Measurements from ENCODE around the gene NOS2.
A peak's percentile ranks its signal among the peaks of the same experiment; 100 is the strongest.
"Not testable (repeated sequence)": the region's sequence is repeated elsewhere in the genome, so short reads cannot be mapped to it uniquely, and the experiment has no call there.

Gene NOS2

DNA sequence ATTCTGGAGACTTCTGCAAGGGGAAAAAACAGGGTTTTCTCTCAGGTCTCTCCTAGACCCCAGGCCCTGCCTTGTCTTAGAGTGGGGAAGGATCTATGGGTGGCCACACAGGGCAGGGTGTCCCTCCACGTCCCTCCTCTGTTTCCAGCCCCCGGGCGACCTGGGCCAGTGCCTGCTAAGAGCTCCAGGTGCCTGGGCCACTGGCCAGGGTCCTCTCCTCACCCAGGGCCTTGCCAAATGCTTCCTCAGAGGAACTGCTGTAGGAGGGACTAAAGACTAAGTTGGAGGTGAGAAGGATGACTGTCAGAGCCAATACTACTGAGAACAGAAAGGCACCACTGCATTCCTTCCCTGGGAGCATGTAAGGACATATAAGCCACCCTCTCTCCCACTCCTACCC is 11.4 kb downstream of the NOS2 start:
- no peak for DNase-seq (ENCODE audit: low read depth in 2 of 2)

- DNase-seq (ENCODE audit: low read depth in 2 of 2), result no peak
These were observed 16.6 kb downstream of the NOS2 start for GRCh38 chr17:27783440-27784350.

- DNase-seq (ENCODE audit: low read depth in 2 of 2), result no peak
These were observed 17.5 kb downstream of the NOS2 start for GRCh38 chr17:27782791-27783206.

GRCh38 chr17:27780828-27781404 is 19.4 kb downstream of the NOS2 start:
- no peak for DNase-seq (ENCODE audit: low read depth in 2 of 2)

- DNase-seq (ENCODE audit: low read depth in 2 of 2), result no peak
These were observed 20.1 kb downstream of the NOS2 start for GRCh38 chr17:27780092-27780827.

DNA sequence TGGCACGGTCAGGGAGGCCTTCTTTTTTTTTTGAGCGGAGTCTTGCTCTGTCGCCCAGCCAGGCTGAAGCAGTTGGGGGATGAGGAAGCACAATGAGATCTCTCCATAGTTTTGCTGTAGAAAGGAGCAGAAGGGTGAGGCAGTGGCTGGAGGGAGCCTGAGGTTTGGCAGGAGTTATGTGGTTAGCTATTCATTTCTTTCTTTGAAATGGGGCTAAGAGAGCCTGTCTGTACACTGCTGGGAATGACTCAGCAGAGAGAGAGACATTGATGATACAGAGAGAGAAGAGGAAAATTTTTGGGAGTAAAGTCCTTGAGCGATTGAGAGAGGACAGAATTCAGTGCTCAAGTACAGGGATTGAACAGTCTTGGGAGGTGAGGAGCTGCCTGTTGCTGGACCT is 22.1 kb downstream of the NOS2 start:
- no peak for DNase-seq (ENCODE audit: low read depth in 2 of 2)

DNA sequence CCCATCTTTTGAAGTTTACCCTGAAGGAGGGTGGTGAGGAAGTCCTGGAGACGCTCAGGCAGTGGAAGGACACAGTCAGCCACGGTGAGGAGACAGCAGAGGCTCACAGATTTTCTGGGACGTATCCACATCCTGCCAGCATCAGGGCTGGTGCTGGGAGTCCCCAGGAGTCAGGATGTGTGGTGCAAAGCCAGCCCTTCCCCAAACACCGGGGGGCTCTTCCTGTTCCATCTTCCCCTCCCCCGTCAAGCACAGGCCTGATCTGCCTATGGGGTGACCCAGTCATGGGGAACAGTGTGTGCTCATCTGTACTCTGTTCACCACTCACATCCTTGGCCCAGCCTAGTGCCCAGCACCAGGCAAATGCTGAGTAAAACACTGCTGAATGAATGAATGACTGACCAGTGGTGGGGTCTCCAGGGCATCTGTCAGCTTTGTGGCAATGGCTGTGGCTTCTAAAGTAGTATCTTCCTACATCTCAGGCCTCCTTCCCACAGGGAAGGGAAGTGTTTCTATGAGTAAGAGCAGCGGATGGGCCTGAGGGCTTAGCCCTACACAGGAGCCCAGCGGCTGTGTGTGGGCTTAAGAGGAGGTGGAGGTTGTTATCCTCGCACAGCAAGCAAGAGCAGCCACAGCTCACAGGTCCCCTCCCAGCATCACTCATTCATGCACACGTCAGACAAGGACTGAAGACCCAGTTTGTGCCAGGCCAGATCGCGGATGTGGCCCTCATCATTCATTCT is 23.3 kb downstream of the NOS2 start:
- DNase-seq (ENCODE audit: low read depth in 2 of 2), result no peak

- DNase-seq (ENCODE audit: low read depth in 2 of 2), result no peak
These were observed 28.7 kb downstream of the NOS2 start for GRCh38 chr17:27771586-27771985.

DNA sequence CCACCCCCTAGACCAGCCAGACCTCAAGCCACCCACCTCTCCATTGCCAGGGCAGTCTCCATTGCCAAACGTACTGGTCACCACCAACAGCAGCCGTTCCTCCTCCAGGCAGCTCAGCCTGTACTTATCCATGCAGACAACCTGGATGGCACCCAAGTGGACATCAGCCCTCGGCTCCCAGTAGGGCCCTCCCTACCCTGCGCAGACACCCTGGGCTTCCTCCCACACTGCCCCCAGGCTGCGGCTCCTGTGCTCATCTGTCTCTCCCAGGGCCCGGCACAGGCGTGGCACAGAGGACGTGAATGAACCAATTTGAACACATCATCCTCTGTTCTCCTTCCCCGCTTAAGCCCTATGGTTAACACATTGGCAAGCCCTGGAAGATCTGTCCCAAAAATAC is 29.5 kb downstream of the NOS2 start:
- no peak for DNase-seq (ENCODE audit: low read depth in 2 of 2)

DNA sequence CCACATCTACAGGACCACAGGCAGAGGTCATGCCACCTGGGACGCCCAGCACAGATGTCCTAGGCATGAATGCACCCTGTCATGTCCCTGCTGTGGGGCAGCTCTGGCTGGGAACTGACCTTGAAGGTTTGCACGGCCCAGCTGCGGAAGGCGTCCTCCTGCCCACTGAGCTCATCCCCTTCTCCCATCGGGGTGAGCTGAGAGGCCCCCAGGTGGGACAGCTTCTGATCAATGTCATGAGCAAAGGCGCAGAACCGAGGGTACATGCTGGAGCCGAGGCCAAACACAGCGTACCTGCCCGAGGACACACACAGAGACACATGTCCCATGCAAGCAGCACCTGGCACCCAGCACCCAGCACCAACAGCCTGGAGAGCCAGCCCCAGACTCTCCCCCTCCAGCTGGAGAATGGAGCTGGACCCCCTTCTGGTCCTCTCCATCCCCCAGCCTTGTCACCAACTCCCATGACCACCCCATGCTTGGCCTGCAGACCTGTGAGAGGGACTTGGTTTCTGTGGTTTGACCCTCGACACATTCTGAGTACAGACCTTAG is 31.4 kb downstream of the NOS2 start:
- no peak for DNase-seq (ENCODE audit: low read depth in 2 of 2)

DNA sequence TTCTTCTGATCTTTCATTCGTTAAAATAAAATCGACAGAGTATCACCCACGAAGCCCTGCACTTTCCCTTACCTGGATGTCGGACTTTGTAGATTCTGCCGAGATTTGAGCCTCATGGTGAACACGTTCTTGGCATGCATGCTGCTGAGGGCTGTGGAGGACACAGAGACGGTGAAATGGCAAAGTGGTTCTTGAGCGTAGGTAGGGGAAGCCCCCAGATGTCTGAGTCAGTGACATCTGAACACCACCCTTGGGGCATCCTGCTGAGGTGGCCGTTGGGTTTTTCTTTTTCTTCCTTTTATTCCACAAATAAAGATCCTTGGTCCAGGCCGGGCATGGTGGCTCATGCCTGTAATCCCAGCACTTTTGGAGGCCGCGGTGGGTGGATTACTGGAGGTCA is 33.9 kb downstream of the NOS2 start:
- no peak for DNase-seq (ENCODE audit: low read depth in 2 of 2)

GRCh38 chr17:27765353-27765752 is 35.0 kb downstream of the NOS2 start:
- no peak for DNase-seq (ENCODE audit: low read depth in 2 of 2)

- DNase-seq (ENCODE audit: low read depth in 2 of 2), result no peak
These were observed 35.7 kb downstream of the NOS2 start for GRCh38 chr17:27764589-27764988.

GRCh38 chr17:27762527-27763305 is 37.6 kb downstream of the NOS2 start:
- DNase-seq (ENCODE audit: low read depth in 2 of 2), result peak in 1 of 2 donors; percentile 26

DNA sequence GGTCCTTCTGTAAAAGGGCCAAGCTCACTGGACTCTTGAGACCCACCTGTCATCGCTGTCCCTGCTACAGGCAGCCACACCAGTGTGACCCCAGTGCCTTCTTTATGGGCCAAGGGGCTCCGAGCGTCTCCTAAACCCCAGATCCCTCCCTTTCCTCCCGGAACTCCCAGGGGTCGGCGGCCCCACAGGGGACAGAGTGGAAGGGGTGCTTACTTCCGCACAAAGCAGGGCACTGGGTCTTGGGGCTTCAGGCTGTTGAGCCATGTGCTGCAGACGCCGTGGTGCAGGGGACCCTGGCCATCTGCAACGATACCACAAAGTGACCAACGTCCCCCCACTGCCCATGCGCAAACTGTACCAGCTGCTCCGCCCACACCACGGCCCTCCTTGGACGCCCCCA is 39.4 kb downstream of the NOS2 start:
- not testable (repeated sequence) for DNase-seq (ENCODE audit: low read depth in 2 of 2)

GRCh38 chr17:27760069-27760885 is 40.1 kb downstream of the NOS2 start:
- peak; percentile 60 to 78 for DNase-seq (ENCODE audit: low read depth in 2 of 2)

DNA sequence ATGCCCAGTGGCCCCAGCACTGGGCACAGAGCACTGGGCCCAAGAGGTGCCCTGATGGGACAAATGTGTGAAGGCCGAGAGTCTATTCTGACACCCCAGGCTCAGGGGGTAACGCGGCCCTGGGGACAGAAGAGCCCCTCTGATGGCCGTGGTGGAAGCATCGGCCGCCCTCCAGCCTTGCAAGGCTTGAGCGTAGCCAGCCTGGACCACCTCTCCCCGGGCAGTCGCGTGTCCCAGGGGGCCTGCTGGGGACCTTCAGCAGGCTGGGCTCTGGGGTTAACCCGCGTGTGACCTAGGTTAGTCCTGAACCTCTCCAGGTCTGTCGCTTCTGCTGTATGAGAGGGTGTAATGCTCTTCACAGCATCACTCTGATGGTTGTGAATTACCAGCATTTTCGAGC is 40.8 kb downstream of the NOS2 start:
- no peak for DNase-seq (ENCODE audit: low read depth in 2 of 2)

DNA sequence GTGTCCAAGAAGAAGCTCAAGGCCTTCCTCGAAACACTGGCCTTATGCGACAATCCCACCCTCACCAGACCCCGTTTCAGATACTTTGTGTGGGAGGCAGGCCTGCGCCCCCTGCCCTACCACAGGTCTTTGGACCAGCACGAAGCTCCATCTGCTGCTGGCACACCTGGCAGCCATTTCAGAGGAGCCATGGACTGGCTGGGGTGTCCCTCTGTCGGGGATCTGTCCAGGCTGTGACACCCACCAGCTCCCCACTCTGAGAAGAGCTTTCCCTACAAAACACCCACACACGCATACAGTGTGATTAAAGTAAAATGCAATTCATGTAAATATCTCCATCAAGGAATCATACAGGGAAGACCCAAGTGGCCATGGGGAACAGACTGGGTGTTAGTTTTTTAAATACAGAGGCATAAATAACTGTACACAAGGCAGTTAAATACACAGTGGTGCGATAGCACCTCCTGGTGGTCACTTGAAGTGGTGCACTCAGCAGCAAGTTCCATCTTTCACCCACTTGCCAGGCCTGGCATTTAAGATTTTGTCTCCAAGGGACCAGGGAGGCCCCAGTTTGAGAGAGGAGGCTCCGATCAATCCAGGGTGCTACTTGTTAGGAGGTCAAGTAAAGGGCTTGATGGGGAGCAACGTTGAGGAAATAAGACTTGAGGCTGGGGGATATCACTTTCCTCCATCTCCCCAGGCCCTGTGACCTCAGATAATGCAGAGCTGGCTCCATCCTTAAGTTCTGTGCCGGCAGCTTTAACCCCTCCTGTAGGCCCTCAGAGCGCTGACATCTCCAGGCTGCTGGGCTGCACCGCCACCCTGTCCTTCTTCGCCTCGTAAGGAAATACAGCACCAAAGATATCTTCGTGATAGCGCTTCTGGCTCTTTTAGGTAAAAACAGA is 43.6 kb downstream of the NOS2 start:
- DNase-seq (ENCODE audit: low read depth in 2 of 2), result peak; percentile 47 to 63

Measured in stimulated activated CD4-positive, alpha-beta T cell treated with anti-CD3 and anti-CD28 coated beads, Interleukin-4, amount 100 ng/mL, for 48 hours (primary cell).